Muscle of leg (tissue), 11 donors: ENCODE measurements around the gene RAB2B. TPM values are rescaled to one million over a fixed set of nuclear protein-coding genes. Genes with fewer than 3 reads are reported as not detected.
A peak's percentile ranks its signal among the peaks of the same experiment; 100 is the strongest.
"Not testable (repeated sequence)": the region's sequence is repeated elsewhere in the genome, so short reads cannot be mapped to it uniquely, and the experiment has no call there.

Source experiments
- DNase-seq: peaks from one replicate; pipeline ENCODE4 v3.0.0; 2013
- H3K27ac ChIP-seq: one replicate; pipeline ENCODE4 v1.5.1; 2013; ENCODE audit warnings: mild to moderate bottlenecking, low read length, control low read depth
- H3K27me3 ChIP-seq: one replicate; pipeline ENCODE4 v1.6.1; 2013; ENCODE audit warnings: low read length; ENCODE audit not compliant: control insufficient read depth, insufficient read depth
- H3K36me3 ChIP-seq: one replicate; pipeline ENCODE4 v1.6.1; 2013; ENCODE audit warnings: low read length; ENCODE audit not compliant: control insufficient read depth, insufficient read depth
- H3K4me1 ChIP-seq: one replicate; pipeline ENCODE4 v1.6.1; 2013; ENCODE audit warnings: low read length; ENCODE audit not compliant: control insufficient read depth, insufficient read depth
- H3K4me3 ChIP-seq: one replicate; pipeline ENCODE4 v1.5.1; 2013; ENCODE audit warnings: low read length, control low read depth
- H3K9me3 ChIP-seq: replicated peaks from 2 replicates; pipeline ENCODE4 v1.6.1; 2013; ENCODE audit warnings: low read depth, low read length; ENCODE audit not compliant: control insufficient read depth
- WGBS: methylation state at CpG from one replicate; pipeline ENCODE4 v1.1.5; 2013; ENCODE audit warnings: missing lambda C conversion rate; ENCODE audit not compliant: insufficient coverage; 5-methylcytosine and 5-hydroxymethylcytosine counted together
- polyA plus RNA-seq, 8 donors: library from polyadenylated mRNA; unstranded; fragments of 120-200 nt; gene quantifications; one replicate each; pipeline versions ENCODE4 v1.2.1 to v1.2.3, GENCODE V29; 2013; ENCODE audit warnings: inconsistent platforms in 1 of 8, low replicate concordance in 1 of 8; ENCODE audit not compliant: insufficient read length in 8 of 8, insufficient read depth in 1 of 8
- total RNA-seq: library from RNA; stranded (reverse); fragments of 120-200 nt; gene quantifications from one replicate; pipeline ENCODE4 v1.2.4, GENCODE V29; 2013

Gene RAB2B
- total and polyA plus RNA-seq, 9 donors, result 17.3 to 25.2 (median 20.6) TPM

GRCh38 chr14:21442657-21443056 lies 34.1 kb downstream of the RAB2B start:
- not testable (repeated sequence) for H3K4me1 ChIP-seq, H3K27ac ChIP-seq, DNase-seq, H3K9me3 ChIP-seq, H3K4me3 ChIP-seq, H3K36me3 ChIP-seq, H3K27me3 ChIP-seq
- WGBS, result 67% methylated on average over 1 of the region's 1 CpG

- DNase-seq, result no peak
- H3K4me1 ChIP-seq, result peaks cover 9% of the 10 kb centered on the region
- H3K9me3 ChIP-seq, result no peaks in the 10 kb centered on the region
- H3K27me3 ChIP-seq, result no peaks in the 10 kb centered on the region
- no peak overlapping the region for H3K27ac ChIP-seq
- H3K4me3 ChIP-seq, result no peak overlapping the region
- no peaks in the 10 kb centered on the region for H3K36me3 ChIP-seq
These were observed 35.9 kb downstream of the RAB2B start for GRCh38 chr14:21440859-21441258.

GRCh38 chr14:21437063-21437901 lies 39.5 kb downstream of the RAB2B start:
- Histone ChIP-seq H3K27ac (peak overlapping the region; percentile 97), H3K27me3 (no peaks in the 10 kb centered on the region), H3K4me3 (peak overlapping the region; percentile 57), H3K36me3 (no peaks in the 10 kb centered on the region), H3K9me3 (no peaks in the 10 kb centered on the region), H3K4me1 (peaks cover 11% of the 10 kb centered on the region)
- peak; percentile 100 for DNase-seq
- WGBS, result 2% methylated on average over 23 of the region's 33 CpGs

GRCh38 chr14:21436567-21437062 lies 40.1 kb downstream of the RAB2B start:
- H3K27ac ChIP-seq, result peak overlapping the region; percentile 97
- peak overlapping the region; percentile 57 for H3K4me3 ChIP-seq
- DNase-seq, result no peak
- H3K4me1 ChIP-seq, result peaks cover 11% of the 10 kb centered on the region
- peaks cover 1% of the 10 kb centered on the region for H3K36me3 ChIP-seq
- no peaks in the 10 kb centered on the region for H3K27me3 ChIP-seq
- no peaks in the 10 kb centered on the region for H3K9me3 ChIP-seq
- 2% methylated on average over 8 of the region's 11 CpGs for WGBS

- H3K9me3 ChIP-seq, result no peaks in the 10 kb centered on the region
- H3K27ac ChIP-seq, result no peak overlapping the region
- WGBS, result 100% methylated on average over 2 of the region's 2 CpGs
- H3K27me3 ChIP-seq, result no peaks in the 10 kb centered on the region
- peaks cover 42% of the 10 kb centered on the region for H3K36me3 ChIP-seq
- H3K4me3 ChIP-seq, result no peak overlapping the region
- DNase-seq, result no peak
- peaks cover 11% of the 10 kb centered on the region for H3K4me1 ChIP-seq
These were observed 45.6 kb downstream of the RAB2B start for GRCh38 chr14:21431126-21431525.

- Histone ChIP-seq H3K27ac (no peak overlapping the region), H3K27me3 (no peaks in the 10 kb centered on the region), H3K4me3 (no peak overlapping the region), H3K4me1 (peaks cover 9% of the 10 kb centered on the region), H3K9me3 (no peaks in the 10 kb centered on the region), H3K36me3 (peaks cover 57% of the 10 kb centered on the region)
- peak; percentile 42 for DNase-seq
- WGBS, result 71% methylated on average over 1 of the region's 4 CpGs
These were observed 47.8 kb downstream of the RAB2B start for GRCh38 chr14:21428930-21429329.

GRCh38 chr14:21426692-21427091 lies 50.1 kb downstream of the RAB2B start:
- peaks cover 9% of the 10 kb centered on the region for H3K4me1 ChIP-seq

GRCh38 chr14:21419528-21419927 lies 57.2 kb downstream of the RAB2B start:
- H3K9me3 ChIP-seq, result no peaks in the 10 kb centered on the region
- 82% methylated on average over 4 of the region's 5 CpGs for WGBS
- no peak overlapping the region for H3K27ac ChIP-seq
- peaks cover 50% of the 10 kb centered on the region for H3K36me3 ChIP-seq
- H3K4me1 ChIP-seq, result no peaks in the 10 kb centered on the region
- no peaks in the 10 kb centered on the region for H3K27me3 ChIP-seq
- H3K4me3 ChIP-seq, result no peak overlapping the region
- DNase-seq, result no peak

More at GRCh38 chr14:21426692-21427091, 50.1 kb downstream of the RAB2B start:
- Histone ChIP-seq H3K27me3 (no peaks in the 10 kb centered on the region), H3K36me3 (peaks cover 76% of the 10 kb centered on the region), H3K27ac (no peak overlapping the region), H3K4me3 (no peak overlapping the region), H3K9me3 (no peaks in the 10 kb centered on the region)
- DNase-seq, result no peak
- WGBS, result no CpG with 5 or more reads among the region's 1 CpG

GRCh38 chr14:21415329-21415728 lies 61.4 kb downstream of the RAB2B start:
- DNase-seq, result no peak
- Histone ChIP-seq H3K4me1 (no peaks in the 10 kb centered on the region), H3K4me3 (no peak overlapping the region), H3K27ac (no peak overlapping the region), H3K36me3 (peaks cover 58% of the 10 kb centered on the region), H3K9me3 (no peaks in the 10 kb centered on the region), H3K27me3 (no peaks in the 10 kb centered on the region)
- 100% methylated on average over 1 of the region's 4 CpGs for WGBS

- Histone ChIP-seq H3K4me3 (no peak overlapping the region), H3K27ac (no peak overlapping the region), H3K27me3 (no peaks in the 10 kb centered on the region), H3K4me1 (no peaks in the 10 kb centered on the region), H3K36me3 (peaks cover 53% of the 10 kb centered on the region), H3K9me3 (no peaks in the 10 kb centered on the region)
- DNase-seq, result no peak
- WGBS, result no CpG with 5 or more reads among the region's 1 CpG
These were observed 62.6 kb downstream of the RAB2B start for GRCh38 chr14:21414137-21414631.
